NCI-H446 treated with DMSO at 0.1 percent for 48 hours (cell line): Measurements from ENCODE around the gene OR4C46.
"Not testable (repeated sequence)": the region's sequence is repeated elsewhere in the genome, so short reads cannot be mapped to it uniquely, and the experiment has no call there.

Source experiments
- DNase-seq: peaks from one replicate; lab custom pipeline; 2025; lab: John Stamatoyannopoulos, UW

Gene OR4C46

GRCh38 chr11:54603898-54604297 lies at the start of gene OR4C46:
OR4C46 (minus strand) TSS chr11:54603998; CDS start chr11:54603998, 0 bp downstream.
- DNase-seq: no peak

- DNase-seq: not testable (repeated sequence)
Observed at GRCh38 chr11:54645606-54646005, 41.8 kb upstream of the OR4C46 start.

GRCh38 chr11:54561439-54561838 lies 42.4 kb downstream of the OR4C46 start:
- DNase-seq: not testable (repeated sequence)

DNA sequence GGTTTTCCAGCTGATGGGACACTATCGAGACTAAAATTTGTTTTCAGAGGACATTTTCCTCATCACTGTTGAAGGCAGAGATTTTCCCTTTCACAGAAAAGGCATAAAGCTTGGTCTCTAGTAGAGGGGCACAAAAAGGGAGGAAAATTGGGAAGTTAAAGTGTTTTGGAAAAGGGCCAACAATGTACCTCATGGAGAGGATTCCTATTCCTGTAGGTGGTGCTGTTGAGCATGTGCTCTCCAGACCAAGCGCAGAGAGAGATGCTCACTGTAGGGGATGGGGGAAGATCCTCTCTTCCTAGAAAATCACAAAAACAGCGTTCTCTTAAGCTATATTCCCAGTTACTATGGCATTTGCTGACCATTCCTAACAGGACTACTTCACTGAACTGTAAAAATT lies 44.9 kb downstream of the OR4C46 start:
- DNase-seq: no peak

- DNase-seq: no peak
Observed at GRCh38 chr11:54558407-54558806, 45.4 kb downstream of the OR4C46 start.
